Measurements from ENCODE around the gene RAB30.
"Not testable (repeated sequence)": the region's sequence is repeated elsewhere in the genome, so short reads cannot be mapped to it uniquely, and the experiment has no call there.

Gene RAB30

GRCh38 chr11:83009999-83010398 lies 61.7 kb downstream of the RAB30 start:
- no peak for DNase-seq (ENCODE audit: low read depth, low spot score)

GRCh38 chr11:83009136-83009535 lies 62.6 kb downstream of the RAB30 start:
- not testable (repeated sequence) for DNase-seq (ENCODE audit: low read depth, low spot score)

GRCh38 chr11:83008581-83008923 lies 63.1 kb downstream of the RAB30 start:
- DNase-seq (ENCODE audit: low read depth, low spot score) = no peak

GRCh38 chr11:83007909-83008580 lies 63.7 kb downstream of the RAB30 start:
- DNase-seq (ENCODE audit: low read depth, low spot score) = no peak

GRCh38 chr11:83007477-83007876 lies 64.2 kb downstream of the RAB30 start:
- DNase-seq (ENCODE audit: low read depth, low spot score) = no peak

GRCh38 chr11:83006877-83007330 lies 64.8 kb downstream of the RAB30 start:
- DNase-seq (ENCODE audit: low read depth, low spot score) = no peak

- no peak for DNase-seq (ENCODE audit: low read depth, low spot score)
Observed at GRCh38 chr11:83004746-83005556, 66.7 kb downstream of the RAB30 start.

- no peak for DNase-seq (ENCODE audit: low read depth, low spot score)
Observed at GRCh38 chr11:83002522-83002921, 69.2 kb downstream of the RAB30 start.

- no peak for DNase-seq (ENCODE audit: low read depth, low spot score)
Observed at GRCh38 chr11:83002053-83002452, 69.6 kb downstream of the RAB30 start.

- no peak for DNase-seq (ENCODE audit: low read depth, low spot score)
Observed at GRCh38 chr11:83000381-83000780, 71.3 kb downstream of the RAB30 start.

GRCh38 chr11:82999232-82999631 lies 72.5 kb downstream of the RAB30 start:
- no peak for DNase-seq (ENCODE audit: low read depth, low spot score)

GRCh38 chr11:82998697-82999096 lies 73.0 kb downstream of the RAB30 start:
- no peak for DNase-seq (ENCODE audit: low read depth, low spot score)

GRCh38 chr11:82996966-82997606 lies 74.6 kb downstream of the RAB30 start:
- DNase-seq (ENCODE audit: low read depth, low spot score) = no peak

- DNase-seq (ENCODE audit: low read depth, low spot score) = no peak
Observed at GRCh38 chr11:82995754-82996398, 75.8 kb downstream of the RAB30 start.

- DNase-seq (ENCODE audit: low read depth, low spot score) = no peak
Observed at GRCh38 chr11:82995235-82995634, 76.5 kb downstream of the RAB30 start.

GRCh38 chr11:82994604-82995230 lies 77.0 kb downstream of the RAB30 start:
- no peak for DNase-seq (ENCODE audit: low read depth, low spot score)

- no peak for DNase-seq (ENCODE audit: low read depth, low spot score)
Observed at GRCh38 chr11:82992223-82992622, 79.5 kb downstream of the RAB30 start.

GRCh38 chr11:82989628-82990404 lies 81.9 kb downstream of the RAB30 start:
- DNase-seq (ENCODE audit: low read depth, low spot score) = no peak

- no peak for DNase-seq (ENCODE audit: low read depth, low spot score)
Observed at GRCh38 chr11:82988936-82989627, 82.6 kb downstream of the RAB30 start.

GRCh38 chr11:82987997-82988396 lies 83.7 kb downstream of the RAB30 start:
- DNase-seq (ENCODE audit: low read depth, low spot score) = no peak

Measured in iPS DF 19.7 (cell line).